Activated CD8-positive, alpha-beta memory T cell treated with anti-CD3 and anti-CD28 coated beads, Interleukin-2, amount 50 U/mL, for 48 hours (primary cell): ENCODE data around the gene ANGPT4.

Experiments used
- DNase-seq: peaks from one replicate; pipeline ENCODE4 v3.0.0-alpha.2; 2020

Gene ANGPT4

DNA sequence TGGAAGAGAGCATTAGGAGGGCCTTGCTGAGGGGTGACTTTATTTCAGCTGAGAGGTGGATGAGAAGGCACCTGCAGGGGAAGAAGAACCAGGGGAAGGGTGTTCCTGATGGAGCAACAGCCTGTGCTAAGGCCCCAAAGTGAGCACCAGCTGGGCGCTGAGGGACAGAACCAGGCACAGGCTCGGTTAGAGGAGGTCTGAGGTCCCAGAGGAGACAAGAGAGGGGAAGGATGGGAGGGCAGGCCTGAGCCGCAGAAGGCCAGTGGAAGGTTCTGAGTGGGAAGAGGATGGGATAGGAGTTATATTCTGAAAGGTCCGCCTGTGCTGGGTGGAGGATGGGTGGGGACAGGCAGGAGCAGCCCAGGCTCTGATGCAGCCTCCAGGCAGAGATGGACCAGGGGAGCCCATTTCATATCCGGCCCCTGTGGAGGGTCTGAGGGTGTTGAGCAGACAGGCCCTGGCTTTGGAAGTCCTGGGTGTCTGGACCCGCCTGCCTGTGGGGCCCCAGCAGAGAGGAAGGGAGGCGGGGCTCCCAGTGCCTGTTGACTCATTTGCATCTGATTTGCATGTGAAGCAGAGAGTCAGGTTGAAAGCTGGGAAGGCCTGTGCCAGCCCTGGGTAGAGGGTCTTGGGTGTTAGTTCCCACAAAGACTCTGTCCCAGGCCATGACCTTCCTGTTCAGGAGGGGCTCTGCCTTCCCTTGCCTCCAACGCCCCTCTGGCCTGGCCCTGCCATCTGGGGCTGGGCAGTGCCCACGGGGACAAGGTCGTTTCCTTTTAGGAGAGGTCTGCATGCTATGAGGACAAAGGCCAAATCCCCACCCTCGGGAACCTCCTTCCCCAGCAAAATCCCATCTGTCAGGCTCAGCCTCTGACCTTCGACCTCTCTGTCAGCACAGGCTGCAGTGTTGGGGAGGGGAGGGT lies 93.2 kb downstream of the ANGPT4 start:
- DNase-seq: peak; percentile 37

DNA sequence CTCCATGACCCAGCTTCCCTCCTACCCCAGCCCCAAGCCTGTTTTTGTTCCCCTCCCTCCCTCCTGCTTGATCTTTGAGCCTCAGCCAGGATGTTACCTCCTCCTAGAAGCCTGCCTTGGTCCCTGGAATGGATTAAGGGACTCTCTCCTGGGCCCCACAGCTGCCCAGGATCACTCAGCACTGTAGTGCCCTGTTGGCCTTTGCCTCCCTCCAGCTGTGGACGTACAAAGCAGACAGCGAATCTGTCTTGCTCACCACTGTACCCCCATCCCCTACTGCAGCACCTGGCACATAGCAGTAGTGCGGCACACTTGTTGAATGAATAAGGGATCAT lies 94.4 kb downstream of the ANGPT4 start:
- no peak for DNase-seq

DNA sequence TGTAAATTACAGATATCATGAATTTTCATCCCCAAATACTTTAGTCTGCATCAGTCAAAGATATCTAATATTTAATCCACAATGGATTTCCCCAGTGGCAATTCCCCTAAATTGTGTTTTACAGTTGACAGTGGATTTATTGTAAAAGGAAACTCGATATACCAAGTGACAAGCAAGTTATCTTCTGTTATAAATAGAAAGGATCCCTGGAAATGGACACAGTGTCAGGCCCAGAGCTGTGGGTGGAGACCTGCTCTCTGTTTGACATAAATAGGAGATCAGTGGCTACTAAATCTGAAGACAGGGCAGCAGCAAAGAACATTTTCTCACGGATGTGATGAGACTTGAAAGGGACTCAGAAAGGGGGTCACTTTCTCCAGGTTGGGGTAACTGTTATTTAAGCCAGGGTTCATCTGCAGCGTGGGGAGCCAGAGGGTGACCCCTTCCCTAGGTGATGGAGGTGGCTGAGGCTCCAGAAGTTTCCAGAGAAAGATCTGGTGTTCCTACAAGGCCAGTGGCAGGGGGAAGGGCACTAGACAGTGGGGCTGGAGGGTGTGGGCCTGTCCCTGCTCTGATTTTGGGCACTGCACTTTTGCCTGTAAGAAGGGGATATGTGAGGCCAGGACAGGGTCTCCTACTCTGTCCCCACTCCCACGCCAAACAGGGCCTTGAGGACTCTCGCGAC lies 94.9 kb downstream of the ANGPT4 start:
- peak; percentile 44 for DNase-seq

DNA sequence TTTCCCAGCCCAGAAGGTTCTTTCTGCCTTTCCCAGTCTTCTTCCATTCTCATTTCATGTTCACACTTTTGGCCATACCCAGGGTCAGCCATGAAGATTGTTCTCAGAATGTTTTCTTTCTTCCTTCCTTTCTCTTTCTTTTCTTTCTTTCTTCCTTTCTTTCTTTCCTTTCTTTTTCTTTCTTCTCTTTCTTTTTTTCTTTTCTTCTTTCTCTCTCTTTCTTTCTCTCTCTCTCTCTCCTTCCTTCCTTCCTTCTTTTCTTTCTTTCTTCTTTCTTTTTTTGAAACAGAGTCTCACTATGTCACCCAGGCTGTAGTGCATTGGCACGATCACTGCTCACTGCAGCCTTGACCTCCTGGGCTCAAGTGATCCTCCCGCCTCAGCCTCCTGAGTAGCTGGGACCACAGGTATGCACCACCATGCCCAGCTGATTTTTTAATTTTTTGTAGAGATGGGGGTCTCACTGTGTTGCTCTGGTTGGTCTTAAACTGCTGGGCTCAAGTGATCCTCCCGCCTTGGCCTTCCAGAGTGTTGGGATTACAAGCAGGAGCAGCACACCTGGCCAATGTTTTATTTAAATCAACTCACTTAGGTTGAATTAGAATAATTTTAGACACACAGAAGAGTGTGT lies 95.7 kb downstream of the ANGPT4 start:
- DNase-seq: no peak
